ENCODE measurements around the gene TFR2.
A peak's percentile ranks its signal among the peaks of the same experiment; 100 is the strongest.

The TFR2 gene

GRCh38 chr7:100649826-100650565, 8.6 kb upstream of the TFR2 start:
- no peak for DNase-seq

- DNase-seq: peak; percentile 63
These were observed 1.2 kb upstream of the TFR2 start for GRCh38 chr7:100642534-100642907.

- no peak for DNase-seq
These were observed 645 bp upstream of the TFR2 start for GRCh38 chr7:100641860-100642533.

DNA sequence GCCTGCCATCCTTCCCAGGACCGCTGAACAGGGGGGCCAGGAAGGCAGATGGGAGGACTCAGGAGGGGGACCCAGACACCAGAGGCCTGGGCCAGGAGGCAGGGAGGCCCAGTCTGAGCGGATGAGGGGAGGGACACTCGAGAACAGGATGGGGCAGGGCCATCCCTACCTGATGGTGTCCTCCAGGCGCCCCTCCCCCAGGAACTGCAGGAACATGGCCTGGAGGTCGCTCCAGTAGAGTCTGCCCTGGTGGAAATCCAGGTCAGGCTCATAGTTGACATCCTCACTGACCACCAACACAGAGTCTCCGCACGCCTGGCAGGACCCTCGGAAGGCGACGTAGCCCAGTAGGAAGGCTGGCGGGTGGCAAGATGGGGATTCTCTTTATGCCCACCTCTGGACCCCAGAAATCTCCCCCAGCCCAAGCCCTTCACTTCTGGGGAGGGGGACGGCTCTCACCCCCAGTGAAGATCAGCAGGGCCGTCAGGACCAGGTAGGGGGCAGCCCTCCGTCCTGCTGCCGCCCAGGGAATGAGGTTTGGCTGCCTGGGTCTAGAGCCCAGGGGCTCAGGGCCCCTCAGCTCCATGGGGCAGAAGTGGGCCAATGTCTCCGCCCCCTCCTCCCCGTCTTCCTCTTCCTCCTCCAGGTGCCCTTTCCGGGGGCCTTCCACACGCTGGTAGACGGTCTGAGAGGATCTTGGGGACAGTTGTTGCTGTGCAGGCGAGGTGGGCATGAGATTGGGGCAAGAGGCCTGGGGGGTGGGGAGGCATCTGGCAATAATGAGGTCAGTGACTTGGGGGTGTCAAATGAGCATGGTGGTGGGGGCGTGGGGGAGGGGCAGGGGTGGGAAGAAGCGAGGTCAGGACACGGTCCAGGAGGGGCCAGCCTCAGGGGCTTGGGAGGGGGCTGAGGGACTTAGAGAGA, 573 bp downstream of the TFR2 start:
- no peak for DNase-seq

GRCh38 chr7:100639995-100640516, 1.3 kb downstream of the TFR2 start:
- DNase-seq: no peak

DNA sequence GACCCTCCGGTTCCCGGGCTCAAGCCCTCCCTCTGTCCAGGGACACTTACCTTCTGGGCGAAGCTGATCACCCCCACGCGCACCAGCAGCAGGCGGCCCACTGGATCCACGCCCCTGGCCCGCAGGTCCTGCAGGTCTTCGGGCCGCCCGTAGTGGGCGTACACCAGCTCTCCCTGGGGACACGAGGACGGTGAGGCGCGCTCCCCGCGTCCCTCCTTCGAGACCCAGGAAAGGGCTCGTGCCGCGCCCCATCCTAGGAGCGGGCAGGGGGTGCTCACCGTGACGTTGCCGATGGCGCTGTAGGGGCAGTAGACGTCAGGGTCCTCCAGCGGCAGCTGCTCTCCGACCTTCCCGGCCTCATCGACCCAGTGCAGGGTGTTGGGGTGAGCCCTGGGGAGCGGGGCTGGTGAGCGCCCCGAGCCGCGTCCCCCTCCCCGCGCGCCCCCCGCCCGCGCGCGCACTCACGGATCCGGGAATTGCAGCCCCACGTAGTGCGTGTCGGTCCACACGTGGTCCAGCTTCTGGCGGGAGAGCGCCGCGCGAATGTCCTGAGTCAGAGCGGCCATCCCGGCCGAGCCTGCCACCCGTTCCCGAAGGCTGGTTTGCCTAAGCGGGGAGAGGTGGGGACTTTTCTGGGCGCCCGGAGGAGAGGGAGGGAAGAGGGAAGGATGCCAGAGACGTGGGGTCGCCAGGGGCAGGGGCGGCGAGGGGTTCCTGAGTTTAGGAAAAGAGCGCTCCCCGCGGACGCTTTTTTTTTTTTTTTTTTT, 8.2 kb downstream of the TFR2 start:
- peak; percentile 78 for DNase-seq

DNA sequence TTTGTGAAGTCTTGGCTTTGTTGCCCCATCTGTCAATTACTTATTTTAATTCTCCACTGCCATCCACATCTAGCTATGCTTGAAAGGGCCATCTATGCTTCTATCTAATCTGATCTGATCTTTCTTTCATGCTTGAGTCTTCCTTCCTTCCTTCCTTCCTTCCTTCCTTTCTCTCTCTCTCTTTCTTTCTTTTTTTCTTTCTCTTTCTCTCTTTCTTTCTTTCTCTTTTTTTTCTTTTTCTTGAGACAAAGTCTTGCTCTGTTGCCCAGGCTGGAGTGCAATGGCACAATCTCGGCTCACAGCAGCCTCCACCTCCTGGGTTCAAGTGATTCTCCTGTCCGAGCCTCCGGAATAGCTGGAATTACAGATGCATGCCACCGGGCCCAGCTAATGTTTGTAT, 11.3 kb downstream of the TFR2 start:
- no peak for DNase-seq

DNA sequence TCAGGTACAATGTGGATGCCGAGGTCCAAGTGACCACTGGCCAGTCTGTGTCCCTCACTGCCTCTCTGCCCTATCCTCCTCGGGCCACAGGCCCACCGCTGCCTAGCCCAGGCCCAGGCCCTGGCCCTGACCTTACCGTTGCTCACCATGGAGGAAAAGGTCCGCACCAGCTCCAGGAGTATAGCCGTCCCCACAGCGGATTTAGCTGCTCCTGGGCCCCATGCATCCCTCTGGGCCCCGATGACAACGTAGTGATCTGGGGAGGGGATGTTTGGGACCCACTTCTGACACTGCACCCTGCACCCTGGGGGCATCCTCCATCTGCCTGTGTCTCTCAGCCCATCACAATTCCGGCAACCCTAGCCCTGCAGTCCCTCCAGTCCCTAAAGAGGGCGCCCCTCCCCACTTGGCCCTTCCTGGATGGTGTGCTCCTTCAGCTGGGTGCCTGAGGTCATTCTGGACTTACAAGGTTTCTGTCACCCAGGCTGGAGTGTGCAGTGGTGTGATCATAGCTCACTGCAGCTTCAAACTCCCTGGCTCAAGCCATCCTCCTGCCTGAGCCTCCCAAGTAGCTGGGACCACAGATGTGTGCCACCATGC, 12.1 kb downstream of the TFR2 start:
- peak; percentile 72 for DNase-seq

- no peak for DNase-seq
These were observed 14.2 kb downstream of the TFR2 start for GRCh38 chr7:100627238-100627549.

DNA sequence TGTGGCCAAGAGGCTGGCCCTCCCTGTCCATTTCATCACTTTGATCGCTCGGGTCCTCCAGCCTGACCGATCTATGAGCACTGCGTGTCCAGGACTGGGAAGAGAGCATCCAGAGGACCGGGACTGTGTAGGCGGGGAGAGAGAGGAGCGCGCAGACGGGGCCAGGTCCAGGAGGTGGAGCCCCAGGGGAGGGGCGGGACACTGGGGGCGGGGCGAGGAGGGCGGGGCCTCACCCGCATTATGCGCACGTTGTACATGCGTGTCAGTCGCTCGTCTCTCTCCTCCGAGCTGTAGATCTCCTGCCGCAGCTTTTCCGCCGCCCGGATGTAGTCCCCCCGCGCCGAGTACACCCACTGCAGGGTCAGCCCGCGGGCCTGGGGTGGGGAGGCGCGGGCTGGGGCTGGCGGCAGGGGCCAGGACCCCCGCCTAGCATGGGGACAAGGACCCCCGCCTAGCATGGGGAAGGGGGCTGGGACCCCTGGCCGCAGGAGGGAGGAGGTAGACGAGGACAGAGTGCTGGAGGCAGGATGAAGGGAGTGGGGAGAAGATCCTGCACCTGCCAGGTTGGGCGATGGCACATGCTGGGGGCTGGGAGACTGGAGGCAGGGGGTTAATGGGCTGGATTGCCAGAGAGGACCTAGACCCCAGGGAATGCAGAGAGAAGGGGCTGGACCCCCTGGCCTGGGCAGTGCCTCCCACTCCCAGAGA, 14.7 kb downstream of the TFR2 start:
- DNase-seq: peak; percentile 89

- DNase-seq: no peak
These were observed 15.3 kb downstream of the TFR2 start for GRCh38 chr7:100626055-100626454.

GRCh38 chr7:100623951-100624824, 17.2 kb downstream of the TFR2 start:
- no peak for DNase-seq

DNA sequence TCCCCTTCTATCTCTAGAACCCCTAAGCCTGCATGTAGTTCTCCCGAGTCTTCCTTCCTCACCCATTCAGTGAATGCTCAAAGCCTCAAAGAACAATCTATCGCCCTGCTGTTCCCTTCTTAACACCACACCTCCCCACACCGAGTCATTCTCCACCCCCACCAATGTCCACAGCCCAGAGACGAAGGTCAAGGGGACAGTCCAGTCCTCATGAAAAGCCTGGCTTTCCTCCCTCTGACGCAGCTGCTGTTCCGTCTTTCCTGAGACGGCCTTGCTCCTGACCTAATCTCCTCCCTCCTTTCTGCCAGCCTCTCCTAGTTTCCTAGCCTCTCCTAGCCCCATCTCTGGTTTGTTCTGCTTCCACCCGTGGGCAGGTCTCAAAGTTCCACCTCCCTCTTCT, 19.8 kb downstream of the TFR2 start:
- no peak for DNase-seq

- DNase-seq: no peak
These were observed 20.5 kb downstream of the TFR2 start for GRCh38 chr7:100620804-100621203.

GRCh38 chr7:100620239-100620638, 21.1 kb downstream of the TFR2 start:
- no peak for DNase-seq

DNA sequence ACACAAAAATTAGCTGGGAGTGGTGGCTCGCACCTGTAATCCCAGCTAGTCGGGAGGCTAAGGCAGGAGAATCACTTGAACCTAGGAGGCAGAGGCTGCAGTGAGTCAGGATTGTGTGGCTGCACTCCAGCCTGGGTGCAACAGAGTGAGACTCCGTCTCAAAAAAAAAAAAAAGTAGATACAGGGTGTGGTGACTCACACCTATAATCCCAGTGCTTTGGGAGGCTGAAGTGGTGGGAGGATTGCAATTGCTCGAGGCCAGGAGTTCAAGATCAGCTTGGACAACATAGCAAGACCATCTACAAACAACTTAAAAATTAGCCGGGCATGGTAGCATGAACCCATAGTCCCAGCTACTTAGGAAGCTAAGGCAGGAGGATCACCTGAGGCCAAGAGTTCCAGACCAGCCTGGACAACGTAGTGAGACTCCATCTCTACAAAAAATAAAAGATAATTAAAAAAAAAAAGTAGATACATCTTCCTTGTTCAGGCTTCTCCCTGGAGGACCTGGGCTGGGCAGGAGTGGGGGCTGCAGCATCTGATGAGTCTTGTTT, 27.0 kb downstream of the TFR2 start:
- no peak for DNase-seq

DNA sequence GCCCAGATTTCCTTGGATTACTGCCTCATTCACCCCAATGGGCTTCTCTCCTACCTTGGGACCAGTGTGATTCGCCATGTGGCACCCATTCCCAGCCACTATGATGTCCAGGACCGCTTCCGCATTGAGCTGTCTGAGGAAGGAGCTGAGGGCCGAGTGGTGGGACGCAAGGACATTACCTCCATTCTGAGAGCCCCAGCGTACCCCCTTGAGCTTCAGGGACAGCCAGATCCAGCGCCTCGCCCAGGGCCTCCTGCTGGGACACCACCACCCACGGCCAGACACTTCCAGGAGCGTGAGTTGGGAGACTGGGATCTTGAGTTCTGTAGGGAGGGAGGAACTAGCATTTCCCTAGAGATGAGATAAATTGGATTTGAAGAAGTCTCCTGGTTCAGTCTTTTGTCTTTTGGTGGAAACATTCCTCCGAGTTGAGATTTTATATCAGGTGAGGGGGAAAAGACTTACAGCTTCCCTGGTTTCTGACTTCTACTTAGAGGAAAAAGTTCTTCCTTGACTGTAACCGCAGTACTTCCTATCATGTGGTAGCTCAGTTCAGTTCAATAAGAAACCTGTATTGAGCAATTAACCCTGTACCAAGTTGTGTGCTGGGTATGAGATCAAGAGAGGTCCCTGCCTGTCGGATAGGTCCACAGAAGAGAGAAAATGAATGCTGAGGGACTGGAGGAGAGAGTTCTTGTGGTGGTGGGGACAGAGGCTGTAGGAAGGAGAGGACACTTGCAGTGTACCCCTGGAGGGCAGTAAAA, 27.8 kb downstream of the TFR2 start:
- no peak for DNase-seq

GRCh38 chr7:100612730-100613390, 28.5 kb downstream of the TFR2 start:
- DNase-seq: peak; percentile 27

All from RPMI8226 (cell line).